DMS53 (cell line): ENCODE data around the gene UROC1.
A peak's percentile ranks its signal among the peaks of the same experiment; 100 is the strongest.

ENCODE experiments used
- DNase-seq: peaks from one replicate; lab custom pipeline; 2025; lab: John Stamatoyannopoulos, UW

Gene UROC1

DNA sequence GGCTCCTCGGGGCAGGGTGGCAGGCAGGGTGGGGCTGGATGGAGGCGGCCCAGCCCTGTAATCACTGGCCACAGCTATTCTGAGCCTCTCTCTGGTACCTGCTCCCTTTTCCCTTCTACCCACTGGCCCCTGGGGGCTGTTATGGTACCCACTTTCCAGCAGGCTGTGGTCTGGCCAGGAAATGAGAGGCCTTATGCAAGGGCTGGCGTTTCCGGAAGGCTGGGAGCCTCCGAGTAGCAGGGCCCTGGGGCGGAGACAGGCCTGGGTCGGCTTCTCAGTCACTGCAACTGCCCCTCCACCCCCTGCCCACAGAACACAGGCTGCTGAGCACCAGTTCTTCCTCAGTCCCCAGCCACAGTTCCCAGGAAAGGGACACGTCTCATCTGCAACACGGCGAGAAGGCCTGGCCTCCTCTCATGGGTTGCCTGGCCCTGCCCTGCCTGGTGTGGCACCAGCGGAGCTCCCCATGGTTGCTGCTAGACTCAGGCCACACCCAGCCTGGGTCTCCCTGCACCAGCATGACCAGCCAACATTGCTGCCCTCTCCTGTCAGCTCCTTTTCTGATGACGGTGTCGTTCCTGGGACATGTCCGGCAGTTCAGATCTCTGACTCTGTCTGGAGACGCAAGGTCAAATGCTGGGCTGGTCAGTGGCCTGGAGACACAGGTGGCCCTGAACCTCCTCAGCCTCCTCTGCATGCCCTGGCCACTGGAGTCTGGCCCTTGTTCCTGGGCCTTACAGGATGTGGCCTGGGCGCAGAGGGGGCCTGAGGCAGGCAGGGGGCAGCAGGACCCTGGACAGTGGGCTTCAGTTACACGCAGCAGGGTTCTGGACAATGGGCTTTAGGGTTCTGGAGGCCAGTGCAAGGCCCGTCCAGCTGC is 12.8 kb upstream of the UROC1 start:
- no peak for DNase-seq

DNA sequence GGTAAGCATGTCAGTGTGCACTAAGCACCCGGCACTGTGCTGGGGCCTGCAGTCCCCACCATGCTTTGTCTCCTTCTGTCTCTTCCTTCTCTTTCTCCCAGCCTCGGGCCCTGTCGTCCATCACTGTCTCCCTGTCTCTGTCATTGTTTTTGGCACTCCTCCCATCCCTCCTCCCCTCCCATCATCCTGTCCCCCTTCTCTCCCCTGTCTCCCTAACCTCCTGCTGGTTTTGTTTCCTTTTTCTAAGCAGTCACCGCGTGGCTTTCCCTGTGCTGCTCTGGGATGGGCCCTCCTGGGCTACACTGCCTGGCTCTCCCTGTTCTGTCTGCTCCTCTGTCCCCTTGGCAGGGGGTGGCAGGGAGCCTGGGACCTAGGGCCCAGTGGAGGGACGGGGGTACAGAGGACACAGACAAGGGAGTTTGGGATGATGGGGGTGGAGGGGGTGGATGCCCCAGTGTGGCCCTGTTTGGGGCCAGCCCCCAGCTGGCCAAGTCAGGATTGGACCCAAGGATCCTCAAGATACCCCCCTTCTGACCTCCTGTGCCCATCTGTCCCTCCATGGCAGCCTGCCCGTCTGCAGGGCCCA is 12.1 kb upstream of the UROC1 start:
- DNase-seq, result no peak

DNA sequence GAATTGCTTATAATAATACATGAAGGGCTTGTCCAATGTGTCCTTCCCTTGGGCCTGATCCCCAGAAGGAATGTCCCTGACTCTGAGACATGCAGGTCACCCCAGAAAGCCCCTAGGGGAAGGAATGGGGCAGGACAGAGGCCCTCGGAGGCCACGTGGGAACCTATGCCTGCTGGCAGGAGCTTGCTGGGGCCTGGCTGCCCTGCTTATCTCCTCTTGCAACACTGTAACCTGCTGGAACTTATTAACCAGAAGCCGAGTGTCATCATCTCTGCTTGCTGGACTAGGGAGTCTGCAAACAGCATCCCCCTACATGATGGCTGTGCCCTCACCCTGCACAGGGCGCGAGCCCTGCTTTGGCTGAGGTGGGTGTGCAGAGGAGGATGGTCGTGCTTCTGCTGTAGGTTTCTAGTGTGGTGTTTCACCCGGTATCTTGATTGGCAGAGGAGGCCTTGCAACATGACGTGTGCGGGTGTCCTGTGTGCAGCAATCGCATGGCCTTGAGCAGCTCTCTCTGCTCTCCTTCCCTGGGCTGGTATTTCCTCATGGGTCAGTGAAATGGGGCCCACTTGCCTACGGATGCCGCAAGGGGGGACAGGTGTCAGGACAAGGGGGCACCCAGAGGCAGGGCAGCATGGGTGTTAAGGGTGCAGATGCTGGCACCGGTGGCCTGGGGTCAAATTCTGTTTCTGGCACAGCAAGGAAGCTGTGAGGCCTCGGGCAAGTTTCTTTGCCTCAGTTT is 11.4 kb upstream of the UROC1 start:
- DNase-seq, result no peak

DNA sequence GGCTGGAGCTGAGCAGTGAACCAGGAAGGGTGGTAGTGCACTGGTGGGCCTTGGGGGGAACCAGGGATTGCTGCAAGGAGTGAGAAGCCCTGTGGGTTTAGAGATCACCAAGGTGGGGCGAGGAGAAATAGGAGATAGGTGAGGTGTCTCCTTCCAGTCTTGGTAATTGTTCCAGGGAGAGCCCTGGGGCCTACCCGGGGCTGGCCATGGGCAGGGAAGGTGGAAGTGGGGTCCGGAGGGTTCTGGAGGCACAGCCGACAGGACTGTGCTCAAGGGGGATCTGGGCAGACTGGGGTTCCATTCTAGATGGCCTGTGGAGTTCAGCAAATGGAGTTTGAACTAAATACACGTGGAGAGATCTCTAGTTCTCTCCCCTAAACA is 10.8 kb upstream of the UROC1 start:
- DNase-seq, result no peak

DNA sequence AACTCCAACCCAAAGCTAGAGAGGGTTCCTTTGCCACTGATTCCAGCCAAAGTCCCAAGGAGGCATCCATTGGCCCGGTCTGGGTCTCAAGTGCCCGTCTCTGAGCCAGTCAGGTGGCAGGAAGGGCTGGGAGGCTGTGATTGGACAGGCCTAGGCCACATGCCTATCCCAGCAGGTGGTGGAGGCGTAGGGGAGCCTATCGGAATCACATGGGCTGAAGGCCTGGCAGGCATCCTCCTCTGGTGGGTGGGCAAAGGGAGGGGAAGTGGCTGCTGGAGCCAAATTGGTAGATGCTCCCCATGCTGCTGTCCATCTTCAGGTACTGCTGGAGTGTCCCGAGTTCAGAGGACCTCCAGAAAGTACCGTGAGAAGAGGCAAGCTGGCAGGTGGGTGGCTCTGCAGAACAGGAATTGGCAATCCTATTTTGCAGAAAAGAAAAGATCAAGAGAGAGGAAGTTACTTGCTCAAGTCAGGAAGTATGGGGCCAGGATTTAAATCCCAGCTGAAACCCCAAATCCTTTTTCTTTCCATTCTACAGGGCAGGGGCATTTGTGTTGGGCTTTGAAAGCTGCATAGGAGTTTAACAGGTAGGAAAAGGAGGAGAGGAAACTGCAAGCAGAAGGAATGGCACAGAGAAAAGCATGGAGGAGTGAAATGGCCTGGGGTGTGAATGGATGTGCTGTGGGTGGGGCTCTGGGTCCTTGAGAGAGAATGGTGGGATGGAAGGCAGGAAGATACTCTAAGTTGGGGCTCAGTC is 10.1 kb upstream of the UROC1 start:
- DNase-seq, result no peak

DNA sequence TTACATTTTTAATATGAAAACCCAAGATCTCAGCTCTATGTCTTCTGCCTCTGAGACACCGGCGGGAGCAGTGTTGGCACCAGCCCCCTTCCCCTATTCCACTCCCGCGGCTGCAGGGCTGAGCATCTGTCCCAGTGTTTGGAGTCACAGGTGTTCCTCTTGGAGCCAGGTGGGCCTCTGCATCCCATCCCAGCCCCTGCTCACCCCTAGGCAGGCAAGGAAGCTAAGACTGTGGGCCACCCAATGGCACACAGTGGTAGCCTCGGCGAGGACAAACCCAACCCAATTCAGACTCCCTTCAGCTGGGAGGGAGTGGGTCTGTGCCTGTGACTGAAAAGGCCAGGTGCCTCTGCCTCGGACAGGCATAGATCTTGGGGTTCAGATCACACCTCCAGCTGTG is 9.4 kb upstream of the UROC1 start:
- no peak for DNase-seq

DNA sequence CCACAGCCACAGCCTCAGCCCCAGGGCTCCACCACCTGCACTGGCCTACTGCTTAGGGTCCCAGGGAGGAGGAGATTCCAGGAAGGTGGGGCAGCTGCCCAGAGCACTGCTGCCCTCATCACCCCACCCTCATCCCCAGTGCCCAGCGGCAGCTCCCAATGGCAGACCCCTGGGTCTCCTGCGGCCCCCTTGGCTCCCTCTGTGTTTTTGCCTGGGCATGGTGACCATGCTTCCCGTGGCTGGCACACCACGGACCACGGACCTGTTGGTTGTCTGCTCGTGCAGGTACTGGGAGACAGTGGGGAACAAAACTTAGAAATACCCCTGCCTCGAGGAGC is 9.1 kb upstream of the UROC1 start:
- DNase-seq, result no peak

DNA sequence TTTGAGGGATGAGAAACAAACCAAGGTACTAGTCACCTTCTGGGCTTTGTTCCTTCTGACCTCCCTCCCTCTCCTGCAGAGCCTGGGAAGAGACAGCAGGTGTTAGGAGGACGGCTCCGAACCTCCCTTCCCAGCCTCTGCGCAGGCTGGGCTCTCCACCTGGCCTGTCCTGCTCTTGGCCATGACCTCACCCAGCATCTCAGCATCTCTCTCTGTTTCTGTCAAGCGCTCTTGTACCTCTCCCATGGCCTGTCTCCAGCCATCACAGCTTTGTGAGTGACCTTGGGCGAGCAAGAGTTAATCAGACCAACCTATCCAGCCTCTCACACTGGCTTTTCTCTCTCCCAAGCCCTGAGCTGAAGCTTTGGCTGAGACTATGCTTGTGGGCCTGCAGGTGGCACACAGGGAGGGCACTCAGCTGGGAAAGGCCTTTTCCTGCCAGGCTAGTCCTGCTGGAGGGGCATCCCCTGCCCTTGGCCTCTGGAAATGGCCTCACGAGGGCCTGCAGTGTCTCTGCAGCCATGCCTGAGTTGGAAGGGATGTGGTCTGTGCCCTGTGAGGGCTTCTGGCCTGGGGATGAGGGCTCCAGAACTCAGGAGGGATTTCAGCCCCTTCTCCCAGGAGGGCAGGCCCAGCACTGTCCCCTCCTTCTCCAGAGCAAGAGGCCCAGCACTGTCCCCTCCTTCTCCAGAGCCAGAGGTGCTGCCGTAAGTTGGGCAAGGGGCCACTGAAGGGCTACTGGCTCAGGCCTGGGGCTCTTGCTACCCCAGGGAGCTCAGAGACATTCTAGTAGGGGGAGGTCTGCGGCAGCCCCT is 8.5 kb upstream of the UROC1 start:
- DNase-seq, result peak; percentile 9

DNA sequence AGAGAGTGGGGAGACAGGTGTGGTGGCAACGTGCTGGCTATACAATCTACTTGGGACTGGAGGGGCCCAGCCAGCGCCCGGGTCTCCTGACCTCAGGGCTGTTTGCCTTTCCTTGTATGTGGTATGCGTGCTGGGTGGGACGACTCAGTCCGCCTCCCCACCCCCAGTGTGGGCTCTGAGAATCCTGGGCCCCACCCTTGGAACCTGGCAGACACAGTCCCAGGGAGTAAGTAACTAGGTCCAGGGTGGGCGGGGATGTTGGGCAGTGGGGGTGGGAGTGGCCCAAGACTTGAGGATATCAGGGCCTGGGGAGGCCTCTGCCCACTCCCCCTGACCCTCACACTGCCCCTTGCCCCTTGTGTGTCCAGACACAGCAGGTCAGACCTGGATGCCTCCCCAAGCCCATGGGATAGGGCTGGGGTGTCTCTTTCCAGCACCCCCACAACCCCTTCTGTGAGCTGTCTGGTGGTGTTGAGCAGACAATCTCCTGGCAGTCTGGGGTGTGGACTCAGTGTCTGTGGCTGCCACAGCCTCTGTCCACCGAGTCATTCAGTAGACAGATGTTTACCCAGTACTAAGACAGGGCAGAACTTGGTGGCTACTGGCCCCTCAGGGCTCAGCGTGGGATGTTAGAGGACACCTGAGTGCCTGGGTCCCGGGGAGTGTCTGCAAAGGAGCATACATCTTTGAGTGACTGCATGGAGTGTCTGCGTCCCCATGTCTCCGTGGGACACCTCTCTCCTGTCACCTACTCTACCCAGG is 7.7 kb upstream of the UROC1 start:
- no peak for DNase-seq

DNA sequence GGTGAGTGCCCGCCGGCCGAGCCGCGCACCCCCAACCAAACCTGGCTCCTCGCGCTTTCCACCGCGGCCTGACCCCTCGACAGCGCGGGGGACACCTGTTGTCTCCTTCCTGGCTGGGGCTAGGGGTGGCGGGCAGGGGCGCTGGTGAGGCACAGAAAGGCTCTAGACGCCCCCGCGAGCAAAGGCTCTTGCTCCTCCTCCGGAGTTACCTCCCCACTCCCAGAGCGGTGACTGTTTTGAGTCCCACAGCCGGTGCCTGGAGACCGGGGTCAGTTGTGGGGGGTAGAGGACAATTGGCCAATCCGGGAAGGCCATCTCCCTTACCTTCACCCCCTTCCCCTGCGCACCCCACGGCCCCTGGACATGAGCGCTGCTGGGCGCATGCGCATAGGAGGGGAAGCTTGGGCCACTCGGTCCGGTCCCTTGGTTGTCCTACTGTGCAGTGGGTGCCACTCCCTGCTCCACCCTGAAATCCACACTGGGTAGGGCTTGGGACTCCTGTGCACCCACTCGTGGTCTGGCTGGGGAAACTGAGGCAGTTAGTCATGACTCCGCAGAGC is 6.9 kb upstream of the UROC1 start:
- DNase-seq, result peak; percentile 66

DNA sequence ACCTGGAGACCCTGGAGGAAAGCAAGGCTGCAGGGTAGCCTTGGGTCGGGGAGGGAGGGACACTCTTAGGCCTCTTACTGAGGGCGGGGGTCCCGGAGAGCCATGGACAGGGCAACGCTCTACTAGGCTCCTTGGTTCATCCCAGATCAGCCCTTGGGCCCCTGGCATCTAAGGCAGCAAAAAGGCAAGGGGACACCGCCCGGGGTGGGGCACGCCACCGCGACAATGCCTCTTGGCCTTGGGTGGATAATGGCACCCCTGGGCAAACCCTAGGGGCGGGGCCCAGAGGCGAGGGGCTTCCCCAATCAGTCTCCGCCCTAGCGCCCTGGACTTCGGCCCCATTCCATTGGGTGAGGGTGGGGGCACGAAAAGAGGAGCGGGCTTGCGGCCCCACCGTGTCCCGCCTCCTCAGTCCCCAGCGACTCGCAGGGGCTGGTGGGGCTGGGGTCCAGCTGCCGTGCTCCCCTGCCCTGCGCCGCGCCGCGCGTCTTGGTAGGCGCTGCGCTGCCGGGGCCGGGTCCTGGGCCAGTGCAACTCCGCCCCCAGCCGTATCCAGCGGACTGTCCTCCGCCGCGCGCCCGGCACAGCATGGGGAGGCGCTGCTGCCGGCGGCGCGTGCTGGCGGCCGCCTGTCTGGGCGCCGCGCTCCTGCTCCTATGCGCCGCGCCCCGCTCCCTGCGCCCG is 6.3 kb upstream of the UROC1 start, which contains the start of gene CHST13:
TSS of gene CHST13 (plus strand) at position 411 of the 684 bp plus-strand sequence. CDS start at position 589, 178 bp downstream.
- peak; percentile 82 for DNase-seq

DNA sequence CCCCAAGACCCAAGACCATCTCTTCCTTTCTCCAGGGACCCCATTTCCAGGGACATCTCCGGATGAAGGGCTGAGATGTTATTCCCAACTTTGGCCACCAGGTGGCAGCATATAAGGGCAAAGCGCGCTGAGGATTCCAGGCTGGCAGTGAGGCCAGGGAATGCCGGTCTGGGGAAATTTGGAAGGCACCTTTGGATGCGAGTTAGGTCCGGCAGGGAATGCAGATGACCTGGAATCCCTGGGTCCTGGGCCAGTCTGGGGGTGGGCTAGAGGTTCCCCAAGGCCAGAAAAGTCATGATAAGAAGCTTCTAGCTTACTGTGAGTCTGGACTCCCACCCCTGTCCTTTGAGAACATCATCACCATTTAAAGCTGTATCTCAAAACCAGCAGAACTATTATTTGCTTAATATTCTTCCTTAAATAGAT is 4.8 kb upstream of the UROC1 start:
- peak; percentile 67 for DNase-seq

DNA sequence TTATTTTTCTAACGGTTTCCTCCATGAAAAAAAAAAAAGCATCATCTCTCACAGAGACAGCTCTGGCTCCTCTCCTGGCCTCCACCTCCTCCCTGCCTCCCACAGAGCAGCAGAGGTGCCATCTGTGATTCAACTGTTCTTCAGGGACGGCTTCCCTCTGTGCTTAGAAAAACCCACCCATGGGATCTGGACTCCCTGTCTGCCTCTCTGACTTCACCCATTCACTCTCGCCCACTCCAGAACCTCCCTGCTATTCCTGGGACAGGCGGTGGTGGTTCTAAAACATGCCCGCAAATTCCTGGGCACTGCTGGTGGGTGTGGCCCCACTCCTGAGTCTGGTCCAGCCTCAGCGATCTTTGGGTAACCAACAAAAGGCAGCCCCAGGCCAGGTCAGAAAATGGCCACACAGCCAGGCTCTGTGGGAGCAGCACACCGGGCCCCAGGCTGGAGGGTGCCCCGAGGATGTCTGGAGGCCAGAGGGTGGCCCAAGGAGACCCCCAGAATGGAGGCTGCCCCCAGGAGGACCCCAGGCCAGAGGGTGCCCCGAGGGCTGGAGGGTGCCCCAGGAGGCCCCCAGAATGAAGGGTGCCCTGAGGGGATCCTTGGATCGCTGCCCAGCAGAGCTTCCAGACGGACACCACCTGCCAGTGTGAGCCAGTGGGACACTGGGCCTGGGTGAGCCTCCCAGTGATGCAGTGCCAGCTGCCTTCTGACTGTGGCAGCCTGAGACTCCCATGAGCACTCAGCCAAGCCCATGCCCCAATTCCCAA is 3.7 kb upstream of the UROC1 start:
- DNase-seq, result no peak

DNA sequence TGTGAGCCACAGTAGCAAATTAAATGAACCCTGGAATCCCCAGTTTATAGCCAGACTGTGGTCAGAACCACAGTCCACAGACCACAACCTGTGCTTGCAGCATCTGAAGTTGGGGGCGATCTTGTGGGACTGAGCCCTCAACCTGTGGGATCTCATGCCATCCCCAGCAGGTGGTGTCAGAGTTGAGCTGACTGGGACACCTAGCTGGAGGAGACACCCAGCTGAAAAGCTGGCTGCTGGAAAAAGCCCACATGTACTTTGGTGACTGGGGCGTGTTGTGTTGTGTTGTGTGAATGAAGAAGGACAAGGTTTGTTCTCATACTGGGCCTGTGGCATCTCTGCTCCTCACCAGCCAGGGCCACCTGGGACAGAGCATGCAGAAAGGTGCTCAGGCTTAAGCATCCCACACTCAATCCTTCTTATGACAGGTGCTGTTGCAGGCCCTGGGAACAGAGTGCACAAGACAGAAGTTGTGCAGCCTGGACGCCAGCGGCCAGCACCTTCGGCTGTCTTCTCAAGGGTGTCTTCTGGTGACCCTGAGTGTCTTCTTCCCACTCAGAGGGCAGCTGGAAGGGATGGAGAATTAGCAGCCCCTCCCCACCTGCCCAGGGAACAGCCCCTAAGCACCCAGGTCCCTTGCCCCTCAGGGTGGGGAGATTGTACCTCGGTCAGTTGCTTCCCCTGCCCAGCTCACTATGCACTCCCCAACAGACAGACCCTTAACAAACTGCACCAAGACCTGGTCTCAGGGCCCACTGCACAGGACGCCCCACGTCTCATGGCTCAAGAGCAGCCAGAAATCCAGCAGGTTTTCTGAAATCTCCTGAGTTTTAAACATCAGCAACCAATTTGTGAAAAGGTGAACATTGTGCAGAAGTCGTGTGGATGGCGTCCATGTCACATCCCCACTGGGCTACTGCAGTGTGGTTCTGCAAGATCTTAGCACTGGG is 2.2 kb upstream of the UROC1 start:
- DNase-seq, result peak; percentile 15

DNA sequence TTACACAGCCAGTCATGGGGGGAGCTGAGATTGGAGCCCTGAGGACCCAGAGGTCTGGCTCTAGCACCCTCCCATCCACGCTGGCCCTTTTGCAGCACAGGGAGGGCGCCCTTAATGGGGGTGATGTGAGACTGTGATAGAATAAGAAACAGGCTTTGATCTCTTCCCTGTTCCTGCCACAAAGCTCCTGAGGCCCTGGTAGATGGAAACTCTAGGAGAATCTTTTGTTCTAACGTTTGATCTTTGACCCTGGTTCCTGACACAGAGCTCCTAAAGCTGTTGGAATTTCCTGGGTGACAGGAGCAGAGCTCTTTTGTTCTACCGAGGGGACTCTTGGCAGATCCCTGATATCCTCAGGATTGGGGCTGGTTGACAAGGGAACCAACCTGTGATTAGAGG is 1.2 kb upstream of the UROC1 start:
- no peak for DNase-seq

DNA sequence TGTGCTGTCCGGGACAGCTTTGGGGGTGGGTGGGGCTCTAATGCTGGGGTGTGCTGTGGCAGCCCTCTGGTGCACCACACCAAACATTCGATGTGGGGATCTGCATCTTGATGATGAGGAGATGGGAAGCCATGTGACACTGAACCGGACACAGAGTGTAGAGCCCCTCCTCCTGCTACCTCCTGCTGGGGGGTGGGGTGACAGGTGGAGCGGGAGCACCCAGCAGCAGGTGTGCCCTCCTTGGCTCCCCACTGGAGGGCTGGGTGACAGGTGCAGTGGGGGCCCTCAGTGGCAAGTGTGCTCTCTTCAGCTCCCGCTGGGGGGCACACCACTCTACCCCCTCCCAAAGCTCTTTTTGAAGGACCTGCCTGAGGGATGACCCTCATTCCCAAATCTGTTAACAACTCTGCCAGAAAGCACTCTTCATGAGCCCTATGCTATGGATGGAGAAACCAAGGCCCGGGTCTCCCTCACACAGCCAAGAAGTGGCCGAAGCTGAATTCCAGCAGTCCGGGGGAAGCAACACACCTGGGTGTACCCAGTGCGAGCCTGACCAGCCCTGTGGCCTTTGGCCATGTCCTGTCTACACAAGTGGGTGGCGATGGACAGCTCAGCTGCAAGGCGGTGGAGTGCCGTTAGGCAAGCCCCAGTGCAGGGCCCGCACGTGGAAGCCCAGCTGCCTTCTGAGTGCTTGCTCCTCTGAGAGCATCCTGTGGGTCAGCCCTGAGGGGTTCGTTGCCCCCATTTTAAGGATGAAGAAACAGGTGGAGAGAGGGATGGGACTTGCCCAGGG is 609 bp upstream of the UROC1 start:
- DNase-seq, result no peak

DNA sequence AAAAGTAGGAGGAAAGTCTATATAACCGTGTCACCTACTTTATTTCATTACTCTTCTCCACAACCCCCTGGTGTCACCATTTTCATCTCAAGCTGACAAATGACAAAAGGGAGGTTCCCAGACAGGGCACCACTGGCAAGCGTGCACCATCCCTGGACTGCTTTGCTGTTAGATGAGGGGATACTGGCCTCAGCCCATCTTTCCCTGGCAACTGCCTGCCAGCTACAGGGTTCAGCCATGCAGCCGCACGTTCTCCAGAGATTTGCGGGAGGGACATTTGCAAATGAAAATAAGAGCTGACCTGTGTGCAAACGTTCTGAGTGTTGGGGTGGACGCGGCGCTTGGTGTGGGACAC is 660 bp downstream of the UROC1 start:
- no peak for DNase-seq
